HG03442 (cell line): Measurements from ENCODE around the gene SNX8.
A peak's percentile ranks its signal among the peaks of the same experiment; 100 is the strongest.

Source experiments
- ATAC-seq: cut with Tn5 transposase; IDR thresholded peaks from one replicate; pipeline ENCODE4 v1.9.1; 2021; ENCODE audit warnings: mild to moderate bottlenecking, moderate library complexity; ENCODE audit not compliant: unreplicated experiment

The SNX8 gene

DNA sequence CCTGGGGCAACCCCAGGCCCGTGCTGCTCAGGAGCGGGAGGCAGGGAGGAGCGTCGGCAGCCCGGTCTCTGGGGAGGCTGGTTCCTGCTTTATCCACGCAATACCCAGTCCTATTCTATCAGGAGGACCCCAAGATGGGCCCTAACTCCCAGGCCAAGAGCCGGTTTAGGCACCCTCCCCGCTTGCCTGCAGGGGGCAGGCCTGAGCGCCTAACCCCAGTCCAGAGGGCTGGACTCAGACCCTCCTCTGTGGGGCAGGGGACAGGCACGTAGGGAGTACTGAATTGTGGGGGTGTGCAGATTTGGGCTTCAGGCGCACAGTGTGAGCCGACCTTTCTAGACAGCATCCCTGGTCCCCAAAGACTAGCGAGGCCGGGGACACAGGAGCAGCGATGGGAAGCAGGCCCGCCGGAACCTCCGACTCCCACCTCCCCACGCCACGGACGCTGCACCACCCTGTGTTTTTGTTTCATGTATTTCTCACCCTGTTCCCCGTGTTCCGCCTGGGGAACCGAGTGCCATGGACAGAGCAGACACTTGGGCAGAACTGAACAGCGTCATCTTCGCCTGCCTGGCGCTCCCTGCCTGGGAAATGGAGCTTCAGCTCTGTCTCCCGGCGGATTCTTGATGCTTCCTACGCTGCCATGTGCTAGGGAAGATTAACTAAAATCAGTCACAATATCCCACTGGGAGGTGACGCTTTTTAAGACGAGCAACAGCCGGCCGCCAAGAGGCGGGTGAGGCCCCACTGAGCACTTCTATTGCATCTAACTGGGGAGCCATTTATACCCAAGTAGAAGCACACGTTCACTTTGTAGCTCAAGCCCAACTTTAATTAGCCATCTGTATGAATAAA is 66.9 kb downstream of the SNX8 start:
- ATAC-seq, result no peak

DNA sequence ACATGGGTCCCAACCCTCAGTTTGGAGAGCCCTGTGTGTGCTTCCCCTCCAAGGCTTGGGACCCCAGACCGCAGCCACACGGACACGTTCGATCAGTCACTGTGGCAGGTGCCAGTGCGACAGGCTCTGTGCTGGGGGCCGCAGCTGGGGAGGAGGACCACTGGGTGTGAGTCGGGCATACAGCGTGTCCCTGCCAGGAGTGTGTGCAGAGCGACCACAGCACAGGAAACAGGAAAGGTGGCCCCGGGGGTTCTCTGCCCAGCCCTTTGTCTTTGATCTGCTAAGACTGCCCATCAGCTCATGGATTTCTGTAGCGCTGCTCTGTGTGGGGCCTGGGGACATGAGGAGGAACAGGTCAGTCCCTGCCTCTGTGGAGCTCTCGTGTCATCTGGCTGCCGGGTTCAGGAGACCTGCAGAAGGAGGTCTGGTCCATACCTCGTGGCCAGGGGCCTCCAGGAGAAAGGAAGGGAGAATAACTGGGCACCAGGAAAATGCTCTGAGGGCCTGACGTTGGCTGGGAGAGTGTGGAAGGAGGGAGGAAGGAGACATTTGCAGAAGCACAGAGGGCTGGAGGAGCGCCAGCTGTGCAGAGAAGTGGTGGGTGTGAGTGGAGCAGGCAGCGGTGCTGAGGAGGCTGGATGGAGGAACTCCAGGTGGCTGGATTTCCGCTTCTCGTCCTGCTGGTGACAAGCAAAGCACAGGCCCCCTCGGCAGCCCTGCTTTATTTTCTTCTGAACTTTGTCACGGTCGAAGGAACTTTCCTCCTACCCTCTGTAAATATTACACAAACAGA is 68.2 kb downstream of the SNX8 start:
- ATAC-seq, result no peak

DNA sequence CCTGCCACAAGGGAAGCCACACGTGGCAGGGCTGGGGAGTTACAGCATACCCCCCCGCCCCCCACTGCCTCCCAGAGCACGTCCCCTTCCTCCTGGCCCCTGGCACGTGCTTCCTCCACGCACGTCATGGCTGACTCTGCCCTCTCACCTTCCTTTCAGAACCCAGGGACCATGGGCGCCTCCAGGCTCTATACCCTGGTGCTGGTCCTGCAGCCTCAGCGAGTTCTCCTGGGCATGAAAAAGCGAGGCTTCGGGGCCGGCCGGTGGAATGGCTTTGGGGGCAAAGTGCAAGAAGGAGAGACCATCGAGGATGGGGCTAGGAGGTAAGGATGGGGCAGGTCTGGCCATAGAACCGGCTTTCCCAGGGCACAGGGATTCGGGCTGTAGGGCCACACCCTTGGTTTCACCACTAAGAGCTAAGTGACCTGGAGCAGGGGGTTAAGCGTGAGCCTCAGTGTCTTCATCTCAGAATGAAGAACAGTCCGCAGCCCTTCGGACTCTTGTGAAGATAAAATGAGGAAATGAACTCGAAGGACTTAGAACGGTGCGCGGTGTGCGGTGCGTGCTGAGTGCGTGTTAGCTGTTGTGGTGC is 69.7 kb downstream of the SNX8 start:
- ATAC-seq, result no peak

DNA sequence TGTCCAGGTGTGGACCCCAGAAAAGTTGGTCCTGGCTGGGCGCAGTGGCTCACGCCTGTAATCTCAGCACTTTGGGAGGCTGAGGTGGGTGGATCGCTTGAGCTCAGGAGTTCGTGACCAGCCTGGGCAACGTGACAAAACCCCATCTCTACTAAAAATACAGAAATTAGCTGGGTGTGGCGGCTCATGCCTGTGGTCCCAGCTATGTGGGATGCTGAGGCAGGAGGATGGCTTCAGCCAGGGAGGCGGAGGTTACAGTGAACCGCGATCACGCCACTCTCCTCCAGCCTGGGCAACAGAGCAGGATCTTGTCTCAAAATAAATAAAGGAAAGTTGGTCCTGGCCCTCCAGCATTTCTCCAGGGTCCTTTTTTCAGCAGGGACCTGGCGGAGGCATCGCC is 70.8 kb downstream of the SNX8 start:
- no peak for ATAC-seq

DNA sequence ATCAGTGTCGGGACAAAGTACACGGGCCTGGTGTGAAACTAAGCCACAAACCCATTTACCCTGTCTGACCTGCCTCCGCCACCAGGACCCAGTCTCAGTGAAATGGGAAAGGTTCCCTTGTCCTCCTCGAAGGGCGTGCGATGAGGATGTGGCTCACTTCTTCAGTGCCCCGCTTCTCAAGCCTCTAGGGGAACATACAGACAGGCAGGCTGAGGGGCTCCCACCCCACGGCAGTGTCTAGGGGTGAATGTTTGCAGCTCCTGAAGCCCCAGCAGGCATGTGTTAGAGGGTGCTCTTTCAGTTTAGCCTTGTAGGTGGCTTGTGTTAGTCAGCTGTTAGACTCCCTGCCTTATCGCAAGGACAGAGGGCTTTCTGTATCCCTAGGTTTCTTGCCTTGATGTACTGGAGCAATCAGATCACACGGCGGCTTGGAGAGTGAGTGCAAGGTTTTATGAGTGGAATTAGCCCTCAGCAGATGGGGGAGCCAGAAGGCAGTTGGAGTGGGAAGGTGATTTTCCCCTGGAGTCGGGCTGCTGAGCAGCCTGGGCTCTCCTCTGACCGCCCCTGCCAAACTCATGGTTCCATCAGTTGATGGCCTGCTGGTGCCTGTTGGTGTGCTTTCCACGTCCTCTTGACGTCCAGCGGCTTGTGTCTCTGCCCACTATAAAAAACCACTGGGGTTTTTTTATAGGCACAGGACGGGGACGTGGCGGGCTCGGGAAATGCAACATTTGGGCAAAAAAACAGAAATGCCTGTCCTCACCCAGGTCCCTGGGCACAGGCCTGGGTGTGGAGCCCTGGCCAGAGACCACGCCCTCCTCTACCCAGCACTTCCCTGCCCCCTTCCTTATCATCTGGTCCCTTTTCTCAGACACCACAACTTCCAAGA is 71.5 kb downstream of the SNX8 start:
- no peak for ATAC-seq

DNA sequence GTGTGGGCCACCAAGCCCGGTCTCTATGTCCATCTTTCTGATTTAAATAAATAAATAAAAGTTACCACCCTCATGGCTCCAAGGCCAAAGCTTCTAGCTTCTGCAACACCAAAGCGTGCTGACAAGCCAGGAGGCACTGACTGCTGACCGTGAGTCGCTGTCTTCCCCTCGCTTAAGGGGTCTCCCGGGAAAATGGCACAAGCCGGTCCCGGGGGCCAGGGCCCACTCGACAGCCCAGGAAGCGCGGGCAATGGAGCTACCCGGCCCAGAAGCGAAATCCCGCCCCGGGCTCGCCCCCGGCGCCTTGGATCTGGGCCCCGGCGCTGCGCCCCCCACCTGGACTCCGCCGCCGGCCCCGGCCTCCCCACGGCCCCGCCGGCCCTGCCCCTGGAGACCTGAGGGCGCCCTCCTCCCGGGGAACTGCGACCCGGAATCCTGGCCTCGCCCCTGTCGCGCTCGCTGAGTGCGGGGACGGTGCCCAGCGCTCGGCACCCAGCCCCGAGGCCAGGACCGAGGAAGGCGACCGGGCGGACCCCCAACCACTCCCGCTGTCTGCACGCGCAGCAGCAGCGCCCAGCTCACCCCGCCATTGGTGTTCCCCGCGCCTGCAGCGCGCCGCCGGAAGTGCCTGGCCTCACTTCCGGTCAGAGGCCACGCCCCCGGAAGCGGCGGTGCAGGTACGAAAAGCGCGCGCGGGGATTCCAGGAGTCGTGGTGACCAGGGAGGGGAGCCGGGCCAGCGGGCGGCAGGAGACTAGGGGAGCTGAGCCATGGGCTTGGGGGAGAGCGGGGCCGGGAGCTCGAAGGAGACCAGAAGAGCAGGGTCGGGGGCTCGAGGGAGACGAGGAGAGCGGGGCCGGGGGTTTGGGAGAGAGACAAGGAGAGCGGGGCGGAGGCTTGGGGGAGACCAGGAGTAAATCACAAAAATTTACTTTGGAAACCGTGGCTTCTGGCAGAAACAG is 72.4 kb downstream of the SNX8 start, which contains the start of the genes MRM2 and NUDT1:
Gene MRM2 (minus strand): TSS at position 626 of the 961 bp plus-strand sequence. CDS start 36 bp downstream, at position 590.
Gene NUDT1 (plus strand): TSS at position 647 of the 961 bp plus-strand sequence. CDS start 2,349 bp downstream, outside the sequence.
- peak; percentile 60 for ATAC-seq

DNA sequence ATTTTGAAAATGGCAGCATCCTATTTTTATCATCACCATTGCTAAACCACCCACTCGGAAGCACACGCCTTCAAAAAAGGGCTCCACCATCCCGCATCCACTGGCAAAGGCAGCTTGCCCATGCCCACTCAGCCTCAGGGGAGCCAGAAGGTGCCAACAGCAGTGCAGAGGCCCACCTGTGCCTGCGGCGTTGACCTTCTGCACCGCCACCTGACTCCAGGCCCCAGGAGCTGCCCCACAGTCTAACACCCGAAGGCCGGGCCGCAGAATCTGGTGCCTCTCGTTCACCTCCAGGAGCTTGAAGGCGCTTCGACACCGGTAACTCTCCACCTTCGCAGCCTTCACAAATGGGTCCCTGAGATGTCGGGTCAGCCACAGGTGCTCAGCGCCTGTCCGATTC is 75.0 kb downstream of the SNX8 start:
- ATAC-seq, result no peak

DNA sequence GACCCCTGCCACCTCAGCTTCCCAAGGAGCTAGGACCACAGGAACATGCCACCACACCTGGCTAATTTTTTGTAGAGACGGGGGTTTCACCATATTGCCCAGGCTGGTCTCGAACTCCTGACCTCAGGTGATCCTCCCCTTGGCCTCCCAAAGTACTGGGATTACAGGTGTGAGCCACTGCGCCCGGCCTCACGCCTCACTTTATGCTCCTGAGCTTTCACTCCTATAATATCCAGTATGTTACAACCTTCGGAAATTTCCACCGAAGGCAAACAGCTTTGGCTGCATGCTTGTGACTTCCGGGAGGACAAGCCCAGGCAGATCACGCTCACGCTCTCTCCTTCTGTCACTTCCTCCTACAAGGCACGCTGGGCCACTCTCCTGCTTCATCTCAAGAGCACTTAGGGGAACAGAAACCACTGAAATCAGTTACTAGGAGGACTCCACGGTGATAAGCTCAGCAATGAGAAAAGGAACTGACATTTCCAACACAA is 77.1 kb downstream of the SNX8 start:
- ATAC-seq, result peak; percentile 52

DNA sequence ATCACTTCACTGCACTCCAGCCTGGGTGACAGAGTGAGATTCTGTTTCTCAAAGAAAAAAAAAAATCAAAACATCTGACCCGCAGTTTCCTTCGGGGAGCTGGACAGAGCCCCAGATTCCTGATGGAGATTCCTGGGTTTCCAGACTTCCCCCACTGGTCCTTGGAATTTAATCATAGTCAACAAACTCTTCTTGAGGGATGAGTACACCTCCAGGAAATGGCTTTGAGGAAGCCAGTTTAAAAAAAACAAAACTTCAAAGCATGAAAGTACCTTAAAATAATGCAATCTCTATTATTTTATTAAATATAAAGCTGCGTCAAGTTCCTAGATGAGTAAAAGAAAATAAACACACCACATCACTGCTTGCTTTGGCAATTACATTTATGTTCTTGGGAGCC is 80.3 kb downstream of the SNX8 start:
- ATAC-seq, result no peak

DNA sequence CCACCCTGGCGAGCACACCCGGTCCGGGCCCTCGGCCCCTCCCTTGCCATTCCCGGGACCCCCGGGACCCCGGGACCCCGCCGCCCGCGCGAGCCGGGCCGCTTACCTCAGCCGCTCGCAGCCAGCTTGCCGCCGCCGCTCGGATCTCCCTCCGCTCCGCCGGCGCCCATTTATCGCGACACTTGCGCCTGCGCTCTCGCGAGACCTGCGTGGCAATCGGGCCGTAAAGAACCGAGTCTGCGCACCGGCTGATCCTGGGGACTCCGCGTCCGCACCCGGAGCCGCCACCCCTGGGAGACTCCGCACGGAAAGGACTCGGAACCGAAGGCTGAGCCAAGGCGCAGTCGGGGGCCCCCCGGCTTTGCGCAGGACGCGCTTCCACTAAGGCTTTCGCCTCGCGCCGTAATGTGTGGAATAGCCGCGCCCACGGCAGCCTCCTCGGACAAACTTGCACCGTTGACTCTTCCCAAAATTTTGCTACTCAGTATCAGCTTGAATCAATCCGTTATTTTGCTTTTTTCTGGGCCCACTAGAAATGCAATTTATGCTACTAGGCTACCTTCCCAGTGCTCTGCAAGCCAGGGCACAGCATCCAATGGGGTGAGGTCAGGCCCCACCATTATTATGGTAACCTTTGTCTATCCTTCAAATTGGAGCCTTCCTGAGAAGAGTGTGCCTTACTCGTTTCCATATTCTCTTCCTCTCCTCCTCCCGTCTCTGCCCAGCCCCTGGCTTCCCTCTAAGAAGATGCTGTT is 81.3 kb downstream of the SNX8 start, which contains the start of gene MAD1L1:
Gene MAD1L1 (minus strand): TSS at position 180 of the 755 bp plus-strand sequence. CDS start 2,812 bp downstream, outside the sequence.
- peak; percentile 62 for ATAC-seq

DNA sequence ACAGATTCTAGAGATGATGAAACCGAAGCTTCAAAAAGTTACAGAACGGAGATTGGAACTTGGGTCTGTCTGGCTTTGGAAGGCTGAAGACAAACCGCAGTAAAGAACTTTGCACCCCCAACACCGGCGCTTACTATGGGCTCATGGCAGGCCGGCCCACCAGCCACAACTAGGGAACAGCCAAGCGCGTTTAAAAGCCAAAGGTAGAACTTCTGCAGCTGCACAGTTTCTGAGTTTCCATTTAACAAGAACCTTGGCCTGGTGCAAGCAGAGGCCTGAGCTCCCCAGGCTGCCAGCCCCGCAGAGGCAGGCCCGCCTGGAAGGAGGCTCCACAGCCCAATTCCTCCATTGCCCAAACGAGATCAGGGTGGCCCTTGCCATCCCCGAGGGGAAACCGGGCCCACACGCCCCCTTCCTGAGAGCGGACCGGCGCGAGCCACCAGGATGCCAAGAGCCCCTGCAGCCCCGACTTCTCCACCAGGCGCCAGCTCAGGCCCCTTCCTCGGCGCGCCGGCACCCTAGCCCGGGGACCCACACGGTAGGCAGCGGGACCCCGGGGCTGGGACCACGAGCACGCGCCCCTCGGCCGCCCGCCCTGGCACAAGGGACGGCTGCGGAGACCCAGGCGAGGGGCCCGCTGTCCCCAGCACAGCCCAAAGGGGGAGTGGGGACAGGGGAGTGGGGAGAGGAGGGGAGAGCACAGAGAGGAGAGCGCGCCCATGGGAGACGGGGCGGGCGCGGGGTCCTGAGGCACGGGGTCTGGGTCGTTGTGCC is 82.1 kb downstream of the SNX8 start:
- ATAC-seq, result peak; percentile 28

DNA sequence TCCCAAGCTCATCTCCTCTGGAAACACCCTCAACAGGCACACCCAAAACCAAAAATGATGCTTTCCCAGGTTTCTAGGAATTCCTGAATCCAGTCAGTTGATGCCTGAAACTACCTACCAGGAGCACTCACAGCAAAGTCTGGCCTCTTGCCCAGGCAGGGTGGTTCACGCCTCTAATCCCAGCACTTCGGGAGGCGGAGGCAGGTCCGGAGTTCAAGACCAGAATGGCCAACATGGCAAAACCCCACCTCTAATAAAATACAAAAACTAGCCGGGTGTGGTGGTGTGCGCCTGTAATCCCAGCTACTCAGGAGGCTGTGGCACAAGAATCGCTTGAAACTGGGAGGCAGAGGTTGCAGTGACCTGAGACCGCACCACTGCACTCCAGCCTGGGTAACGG is 83.4 kb downstream of the SNX8 start:
- no peak for ATAC-seq

DNA sequence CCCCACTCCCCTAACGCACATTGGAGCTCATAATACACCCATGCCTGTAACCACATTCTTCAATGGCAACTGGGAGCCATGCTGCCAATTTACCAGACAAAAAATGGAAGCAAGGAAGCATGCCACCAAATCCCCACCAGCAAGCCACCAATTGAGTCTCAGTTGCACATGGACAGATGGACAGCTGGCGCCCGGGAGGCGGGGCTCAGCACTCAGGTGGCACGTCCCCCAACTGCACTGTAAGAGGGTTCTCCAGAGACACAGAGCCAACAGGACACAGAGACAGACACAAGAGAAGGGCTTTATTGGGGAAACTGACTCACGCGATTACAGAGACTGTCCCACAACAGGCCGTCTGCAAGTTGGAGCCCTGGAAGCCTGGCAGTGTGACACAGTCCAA is 84.0 kb downstream of the SNX8 start:
- ATAC-seq, result no peak

DNA sequence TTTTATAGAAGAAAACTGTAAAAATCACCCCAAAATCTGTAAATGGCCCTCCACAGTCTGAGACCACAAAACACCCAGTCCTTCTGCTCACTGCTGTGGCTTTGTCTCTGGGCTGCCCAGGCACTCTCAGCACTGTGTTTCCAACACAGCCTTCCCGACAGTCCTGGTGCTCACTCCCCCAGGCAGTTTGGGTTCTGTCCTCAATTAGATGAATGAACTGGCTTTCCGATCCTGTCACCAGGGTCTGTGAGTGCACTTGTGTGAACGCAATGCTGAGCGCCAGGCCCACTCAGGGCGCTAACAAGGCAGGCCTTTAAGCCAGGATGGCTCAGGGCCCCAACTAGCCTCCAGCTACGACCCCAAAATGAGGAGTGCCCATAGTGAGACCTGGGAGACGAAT is 84.8 kb downstream of the SNX8 start:
- ATAC-seq, result no peak

DNA sequence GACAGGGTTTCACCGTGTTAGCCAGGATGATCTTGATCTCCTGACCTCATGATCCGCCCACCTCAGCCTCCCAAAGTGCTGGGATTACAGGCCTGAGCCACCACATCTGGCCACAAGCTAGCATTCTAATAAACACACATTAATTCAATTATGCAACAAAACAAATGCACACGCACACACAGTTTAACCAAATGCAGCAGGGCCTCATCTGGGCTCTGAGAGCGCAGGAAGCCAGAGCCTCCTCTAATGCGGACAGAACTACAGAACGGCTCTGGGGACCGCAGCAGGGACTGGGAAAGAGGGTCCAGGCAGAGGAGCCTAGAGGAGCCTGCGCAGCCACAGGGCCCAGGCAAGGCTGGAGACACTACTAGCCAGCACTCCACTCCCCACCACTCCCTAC is 85.3 kb downstream of the SNX8 start:
- ATAC-seq, result no peak

DNA sequence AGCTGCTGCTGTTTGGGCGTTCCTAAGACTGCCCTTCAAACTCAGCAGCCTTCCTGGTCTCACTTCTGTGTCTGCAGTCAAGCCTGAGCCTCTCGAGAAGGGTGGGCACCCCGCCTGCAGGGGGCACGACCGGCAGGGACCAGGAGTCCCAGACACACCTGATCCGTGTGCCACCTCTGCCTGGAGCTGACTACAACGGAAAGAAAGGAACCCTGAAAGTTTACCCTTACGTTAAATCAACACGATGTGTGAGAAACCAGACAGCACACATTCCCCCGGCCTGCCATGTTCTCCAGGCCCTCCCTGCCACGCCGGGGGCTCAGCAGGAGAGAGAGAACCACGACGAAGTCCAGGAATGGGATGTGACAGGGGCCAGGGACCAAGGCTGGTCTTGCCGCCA is 86.5 kb downstream of the SNX8 start:
- no peak for ATAC-seq

DNA sequence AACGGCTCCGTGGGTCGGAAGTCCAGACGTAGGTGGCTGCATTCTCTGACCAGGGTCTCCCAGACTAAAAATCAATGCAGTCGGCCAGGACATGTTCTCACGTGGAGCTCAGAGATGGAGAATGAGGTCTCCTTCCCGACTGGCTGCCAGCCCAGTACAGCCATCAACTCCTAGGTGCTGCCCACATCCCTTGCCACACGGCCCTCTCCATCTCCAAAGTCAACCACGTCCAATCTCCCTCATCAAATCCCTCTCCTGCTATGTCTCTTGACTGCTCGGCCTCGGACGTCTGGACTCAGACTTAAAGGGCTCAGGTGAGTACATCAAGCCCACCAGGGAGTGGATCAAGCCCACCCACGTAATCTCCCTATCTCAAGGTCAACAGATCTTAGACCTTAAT is 88.4 kb downstream of the SNX8 start:
- no peak for ATAC-seq

DNA sequence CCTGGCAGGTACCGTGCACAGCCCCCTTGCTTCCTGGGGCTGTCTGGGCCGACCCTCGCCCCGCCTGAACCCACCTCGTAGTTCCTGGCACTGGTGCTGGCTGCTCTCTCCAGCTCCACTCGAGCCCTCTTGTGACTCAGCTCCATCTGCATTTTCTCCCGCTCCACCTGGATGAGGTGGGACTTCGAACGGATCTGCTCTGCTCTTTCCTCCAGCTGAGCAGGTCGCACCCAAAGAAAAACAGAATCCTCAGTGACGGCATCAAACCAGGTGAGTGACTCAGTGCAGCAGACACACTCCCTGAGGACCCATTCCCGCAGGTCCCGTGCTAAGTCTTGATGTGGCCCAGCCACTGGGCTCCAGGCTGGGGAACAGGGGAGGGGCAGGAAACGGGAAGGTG is 88.9 kb downstream of the SNX8 start:
- no peak for ATAC-seq
